Psoas muscle (tissue), 8 donors: ENCODE results near the gene AQR. TPM values are rescaled to one million over a fixed set of nuclear protein-coding genes. Genes with fewer than 3 reads are reported as not detected.

Experiments used
- ATAC-seq, 4 donors: fragments of 200-7000 bp; cut with Tn5 transposase; one replicate each; pipeline ENCODE4 v1.9.1; 2020; ENCODE audit warnings: moderate library complexity in 3 of 4, mild to moderate bottlenecking in 2 of 4
- DNase-seq, 2 donors: peaks; one replicate each; pipeline ENCODE4 v3.0.0-alpha.2; 2020
- H3K27ac ChIP-seq: fragments of 200-600 bp; one replicate; pipeline ENCODE4 v1.8.0; 2022
- H3K27me3 ChIP-seq, 3 donors: fragments of 200-600 bp in 1 of 3; one replicate each; pipeline versions ENCODE4 v1.6.1 to v1.8.0; 2013 to 2022; ENCODE audit warnings: low read length in 2 of 3, mild to moderate bottlenecking in 2 of 3, moderate library complexity in 1 of 3; ENCODE audit not compliant: insufficient read depth in 3 of 3
- H3K36me3 ChIP-seq, 2 donors: fragments of 200-600 bp in 1 of 2; one replicate each; pipeline versions ENCODE4 v1.6.1 to v1.8.0; 2013 to 2022; ENCODE audit warnings: low read depth in 1 of 2, mild to moderate bottlenecking in 1 of 2, moderate library complexity in 1 of 2; ENCODE audit not compliant: insufficient read depth in 1 of 2
- H3K4me1 ChIP-seq: fragments of 200-600 bp; one replicate; pipeline ENCODE4 v1.8.0; 2022
- H3K4me3 ChIP-seq: fragments of 200-600 bp; one replicate; pipeline ENCODE4 v1.8.0; 2022; ENCODE audit warnings: mild to moderate bottlenecking
- H3K9me3 ChIP-seq: fragments of 200-600 bp; one replicate; pipeline ENCODE4 v1.8.0; 2022
- CTCF ChIP-seq: fragments of 200-600 bp; IDR thresholded peaks from one replicate; pipeline ENCODE4 v1.8.0; 2022; ENCODE audit warnings: antibody characterized with exemption
- WGBS, 3 donors: extraction: QIAGEN DNeasy Blood & Tissue Kit; methylation state at CpG; one replicate each; pipeline versions ENCODE4 v1.1.6 to v1.1.7; 2013; 5-methylcytosine and 5-hydroxymethylcytosine counted together
- intact Hi-C, 2 donors: fragments of 100-400 bp; cut with DNase I; formaldehyde crosslinking; loops; one replicate each; pipeline versions ENCODE4 v1.11.0 to v1.14.2; 2022
- polyA plus RNA-seq, 3 donors: library from polyadenylated mRNA; stranded (reverse); fragments of 200-250 nt; gene quantifications; one replicate each; pipeline ENCODE4 v1.2.3, GENCODE V29; 2013
- total RNA-seq, 4 donors: library from RNA; stranded (reverse); fragmentation: NEBNext Ultra II Directional in 2 of 4; extraction: Animal tissue kit (Norgen Biotek cat#: 25700) in 2 of 4; gene quantifications; one replicate each; pipeline versions ENCODE4 v1.2.1 to v1.2.4, GENCODE V29; 2021 to 2023
- donor health status: healthy with polysubstance abuse.
- donor health status: DM: no; HTN: no; CAD: no; lungs with moderate emphysema.
- donor health status: Bipolar disorder and iron deficiency.
- donor health status: healthy.
- donor health status: DM: yes; HTN: yes; CAD: no.
- donor health status: DM: no; HTN: no; CAD: no.
- donor health status: DM: no; HTN: no; CAD: no.
- donor health status: DM: yes; HTN: yes; CAD: no.

Gene AQR
- total and polyA plus RNA-seq, 7 donors = 3.4 to 12.2 (median 8.4) TPM

- ATAC-seq = no peak
- intact Hi-C loops = no loop called here
- no peaks in the 10 kb centered on the region for H3K27me3 ChIP-seq
- 95 to 99% (median 99%) methylated on average over 2 of the region's 2 CpGs for WGBS, 3 donors
- no peaks in the 10 kb centered on the region for H3K9me3 ChIP-seq
- no peak overlapping the region for H3K4me3 ChIP-seq
- H3K4me1 ChIP-seq = no peaks in the 10 kb centered on the region
- TF ChIP-seq CTCF = no peak
- H3K27ac ChIP-seq = no peak overlapping the region
- no peak for DNase-seq
- peaks cover 0 to 81% of the 10 kb centered on the region in 2 donors for H3K36me3 ChIP-seq
These were observed 100.4 kb downstream of the AQR start for GRCh38 chr15:34869110-34869509.

GRCh38 chr15:34865531-34865930 lies 104.0 kb downstream of the AQR start:
- H3K4me3 ChIP-seq = no peak overlapping the region
- DNase-seq (no peak), ATAC-seq (no peak)
- peaks cover 3 to 95% of the 10 kb centered on the region in 2 donors for H3K36me3 ChIP-seq
- H3K27ac ChIP-seq = no peak overlapping the region
- H3K9me3 ChIP-seq = no peaks in the 10 kb centered on the region
- intact Hi-C loops = no loop called here
- H3K4me1 ChIP-seq = no peaks in the 10 kb centered on the region
- WGBS, 3 donors = 96 to 98% (median 98%) methylated on average over 1 of the region's 1 CpG
- no peak for TF ChIP-seq CTCF
- no peaks in the 10 kb centered on the region for H3K27me3 ChIP-seq

DNA sequence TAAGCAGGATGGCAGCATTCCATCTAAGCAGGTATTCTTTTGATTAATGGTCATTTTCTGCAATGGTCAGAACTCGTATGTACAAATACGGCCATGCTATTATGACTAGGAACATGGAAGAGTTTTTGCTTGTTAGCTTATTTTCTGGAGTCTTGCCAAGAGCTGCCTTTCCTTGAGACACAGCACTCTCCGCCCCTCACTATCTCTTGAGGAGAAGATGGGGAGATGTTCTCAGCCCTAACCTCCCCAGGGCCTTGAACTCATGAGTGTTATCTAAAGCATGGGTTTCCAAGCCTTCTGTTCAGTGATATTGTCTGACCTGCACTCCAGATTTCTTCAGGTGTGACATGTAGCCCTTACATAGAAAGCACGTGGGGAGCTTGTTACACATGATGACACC lies 108.3 kb downstream of the AQR start:
- intact Hi-C loops = no loop called here
- 93 to 98% (median 98%) methylated on average over 4 of the region's 4 CpGs for WGBS, 3 donors
- H3K4me1 ChIP-seq = no peaks in the 10 kb centered on the region
- TF ChIP-seq CTCF = no peak
- DNase-seq (no peak), ATAC-seq (no peak)
- no peak overlapping the region for H3K4me3 ChIP-seq
- H3K27me3 ChIP-seq = no peaks in the 10 kb centered on the region
- no peak overlapping the region for H3K27ac ChIP-seq
- H3K36me3 ChIP-seq = peaks cover 3 to 97% of the 10 kb centered on the region in 2 donors
- H3K9me3 ChIP-seq = no peaks in the 10 kb centered on the region

GRCh38 chr15:34855893-34856292 lies 113.6 kb downstream of the AQR start:
- DNase-seq = no peak
- Histone ChIP-seq H3K27me3 (no peaks in the 10 kb centered on the region), H3K36me3 (peaks cover 6 to 47% of the 10 kb centered on the region in 2 donors), H3K4me1 (peaks cover 7% of the 10 kb centered on the region), H3K9me3 (no peaks in the 10 kb centered on the region), H3K4me3 (no peak overlapping the region), H3K27ac (no peak overlapping the region)
- no peak for TF ChIP-seq CTCF
- peak; percentile 77 to 81 (median 78) for ATAC-seq
- intact Hi-C loops = no loop called here

- Histone ChIP-seq H3K9me3 (no peaks in the 10 kb centered on the region), H3K36me3 (peaks cover 6 to 42% of the 10 kb centered on the region in 2 donors), H3K4me1 (peaks cover 7% of the 10 kb centered on the region), H3K27ac (no peak overlapping the region), H3K4me3 (no peak overlapping the region), H3K27me3 (no peaks in the 10 kb centered on the region)
- ATAC-seq (peak in 2 of 4 donors; percentile 21 to 32), DNase-seq (no peak)
- intact Hi-C loops = no loop called here
- no peak for TF ChIP-seq CTCF
- 11 to 21% (median 18%) methylated on average over 1 of the region's 1 CpG for WGBS, 3 donors
These were observed 114.1 kb downstream of the AQR start for GRCh38 chr15:34855413-34855812.
